ENCODE data around the gene FAM171A1. TPM values are rescaled to one million over a fixed set of nuclear protein-coding genes. Genes with fewer than 3 reads are reported as not detected.
A peak's percentile ranks its signal among the peaks of the same experiment; 100 is the strongest.

Gene FAM171A1
- total RNA-seq, 1 experiment from 2014 or later, result 46.5 TPM

DNA sequence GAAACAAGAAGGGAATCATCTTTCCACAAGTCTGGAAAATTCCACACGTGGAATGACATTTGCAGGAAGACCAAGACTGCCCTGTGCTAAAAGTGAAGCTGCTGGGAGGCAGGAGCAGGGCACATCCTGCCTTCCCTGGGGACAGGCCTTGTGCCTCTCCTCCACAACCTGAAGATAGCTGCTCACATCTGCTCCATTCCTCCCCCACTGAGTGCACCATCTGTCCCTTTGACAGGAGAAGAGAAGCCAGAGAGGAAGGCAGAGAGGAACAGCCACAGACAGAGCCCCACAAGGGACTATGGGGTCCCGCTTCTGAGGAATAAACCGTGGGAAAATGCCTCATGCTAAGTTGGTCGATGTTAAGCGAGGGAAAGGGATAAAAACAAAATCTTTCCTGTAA, 15.9 kb upstream of the FAM171A1 start:
- ChIA-PET CTCF (no interaction called here), POLR2A (ENCODE audit: low non-redundant PET) (no interaction called here)
- H3K27me3 ChIP-seq (replicated peaks; ENCODE audit: insufficient read depth, low read depth, low read length, poor library complexity), result no peaks in the 10 kb centered on the region
- peak overlapping the region; percentile 76 for H3K27ac ChIP-seq (ENCODE audit: low read depth, low read length, poor library complexity, severe bottlenecking)
- peaks cover 31% of the 10 kb centered on the region for H3K4me1 ChIP-seq (ENCODE audit: insufficient read depth, low read length, poor library complexity, severe bottlenecking)
- H3K4me3 ChIP-seq (ENCODE audit: low read depth, low read length, poor library complexity, severe bottlenecking), result no peak overlapping the region
- BruUV-seq (replicated peaks), result no TSS peak
- intact Hi-C loops (cut with micrococcal nuclease; ENCODE audit: unreplicated experiment), result no loop called here
- no peak for TF ChIP-seq EZH2 (IDR thresholded peaks at IDR 0.05; ENCODE audit: borderline replicate concordance, low read depth, low read length, poor library complexity, severe bottlenecking)
- TF ChIP-seq, protein P1, sequence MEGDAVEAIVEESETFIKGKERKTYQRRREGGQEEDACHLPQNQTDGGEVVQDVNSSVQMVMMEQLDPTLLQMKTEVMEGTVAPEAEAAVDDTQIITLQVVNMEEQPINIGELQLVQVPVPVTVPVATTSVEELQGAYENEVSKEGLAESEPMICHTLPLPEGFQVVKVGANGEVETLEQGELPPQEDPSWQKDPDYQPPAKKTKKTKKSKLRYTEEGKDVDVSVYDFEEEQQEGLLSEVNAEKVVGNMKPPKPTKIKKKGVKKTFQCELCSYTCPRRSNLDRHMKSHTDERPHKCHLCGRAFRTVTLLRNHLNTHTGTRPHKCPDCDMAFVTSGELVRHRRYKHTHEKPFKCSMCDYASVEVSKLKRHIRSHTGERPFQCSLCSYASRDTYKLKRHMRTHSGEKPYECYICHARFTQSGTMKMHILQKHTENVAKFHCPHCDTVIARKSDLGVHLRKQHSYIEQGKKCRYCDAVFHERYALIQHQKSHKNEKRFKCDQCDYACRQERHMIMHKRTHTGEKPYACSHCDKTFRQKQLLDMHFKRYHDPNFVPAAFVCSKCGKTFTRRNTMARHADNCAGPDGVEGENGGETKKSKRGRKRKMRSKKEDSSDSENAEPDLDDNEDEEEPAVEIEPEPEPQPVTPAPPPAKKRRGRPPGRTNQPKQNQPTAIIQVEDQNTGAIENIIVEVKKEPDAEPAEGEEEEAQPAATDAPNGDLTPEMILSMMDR (conservative IDR thresholded peaks at IDR 0.05; ENCODE audit: low read depth, low read length), result no peak
- H3K9me3 ChIP-seq (ENCODE audit: low read depth, low read length, poor library complexity, severe bottlenecking), result no peaks in the 10 kb centered on the region
- H3K36me3 ChIP-seq (ENCODE audit: insufficient read depth, low read length, poor library complexity, severe bottlenecking), result no peaks in the 10 kb centered on the region
- no peak for DNase-seq (ENCODE audit: low spot score)

DNA sequence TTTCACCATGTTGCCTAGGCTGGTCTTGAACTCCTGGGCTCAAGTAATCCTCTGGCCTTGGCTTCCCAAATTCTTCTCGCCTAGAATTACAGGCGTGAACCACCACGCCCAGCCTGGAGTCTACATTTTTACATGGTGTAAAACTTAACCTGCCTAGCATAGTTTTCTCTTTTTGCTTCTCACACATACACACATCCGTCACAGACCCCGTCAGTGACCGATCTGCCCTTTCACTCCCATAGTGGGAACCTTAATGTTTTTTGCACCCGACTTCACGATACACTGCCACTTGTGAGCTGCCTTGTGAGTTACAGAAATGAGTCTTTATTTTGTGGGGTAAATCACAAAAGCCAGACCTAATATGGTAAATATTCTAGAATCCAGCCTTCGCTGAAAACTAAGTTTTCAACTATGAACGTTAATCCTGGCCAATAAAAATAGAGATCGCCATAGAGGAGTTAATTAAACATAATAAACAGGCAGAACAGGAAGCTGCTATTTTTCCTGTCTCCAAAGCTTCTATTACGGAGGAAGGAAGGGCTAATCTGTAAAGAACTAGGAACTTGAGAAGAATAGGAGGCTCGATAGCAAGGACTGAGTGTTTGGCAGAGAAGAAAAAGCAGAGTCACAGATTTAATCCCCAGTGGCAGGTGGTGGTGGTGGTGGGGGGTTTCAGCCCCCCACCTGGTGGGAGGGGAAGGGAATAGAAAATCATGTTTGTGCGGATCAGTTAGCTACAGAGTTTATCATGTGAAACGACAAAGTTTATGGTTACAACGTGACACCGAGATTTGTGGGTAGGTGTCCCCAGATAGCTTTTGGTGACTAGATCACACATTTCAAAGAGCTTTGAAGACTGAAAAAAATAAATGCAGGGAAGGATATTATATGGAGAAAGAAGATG, 14.7 kb upstream of the FAM171A1 start:
- Histone ChIP-seq H3K36me3 (ENCODE audit: insufficient read depth, low read length, poor library complexity, severe bottlenecking) (no peaks in the 10 kb centered on the region), H3K27me3 (replicated peaks; ENCODE audit: insufficient read depth, low read depth, low read length, poor library complexity) (no peaks in the 10 kb centered on the region), H3K4me3 (ENCODE audit: low read depth, low read length, poor library complexity, severe bottlenecking) (no peak overlapping the region), H3K27ac (ENCODE audit: low read depth, low read length, poor library complexity, severe bottlenecking) (peak overlapping the region; percentile 76), H3K9me3 (ENCODE audit: low read depth, low read length, poor library complexity, severe bottlenecking) (no peaks in the 10 kb centered on the region), H3K4me1 (ENCODE audit: insufficient read depth, low read length, poor library complexity, severe bottlenecking) (peaks cover 31% of the 10 kb centered on the region)
- intact Hi-C loops (cut with micrococcal nuclease; ENCODE audit: unreplicated experiment), result no loop called here
- peak; percentile 68 for DNase-seq (ENCODE audit: low spot score)
- ChIA-PET CTCF (no interaction called here), POLR2A (ENCODE audit: low non-redundant PET) (interaction anchor here (0.6 kb wide), 1 partner anchor 345 kb away, joined by 3 read pairs; no protein-coding TSS in a partner anchor)
- no TSS peak for BruUV-seq (replicated peaks)
- no peak for TF ChIP-seq EZH2 (IDR thresholded peaks at IDR 0.05; ENCODE audit: borderline replicate concordance, low read depth, low read length, poor library complexity, severe bottlenecking)
- TF ChIP-seq, protein P1 (conservative IDR thresholded peaks at IDR 0.05; ENCODE audit: low read depth, low read length), result no peak

DNA sequence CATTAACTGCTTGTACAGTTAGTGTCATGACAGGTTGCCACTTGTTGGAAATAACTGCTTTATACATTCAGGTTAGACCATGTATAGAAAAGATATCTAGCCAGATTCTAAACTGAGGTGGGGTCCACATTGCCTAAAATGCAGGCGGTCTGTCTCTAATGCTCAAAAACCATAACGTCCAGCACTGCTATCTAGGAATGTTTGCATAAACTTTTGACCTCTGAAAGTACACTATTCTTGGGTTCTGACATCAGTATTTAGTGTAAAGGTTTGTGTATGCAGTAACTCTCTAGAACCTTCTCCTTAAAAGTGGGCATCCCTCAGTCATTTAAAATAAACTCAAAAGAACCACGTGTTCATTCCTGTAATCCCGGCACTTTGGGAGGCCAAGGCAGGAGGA, 10.3 kb upstream of the FAM171A1 start:
- Histone ChIP-seq H3K4me1 (ENCODE audit: insufficient read depth, low read length, poor library complexity, severe bottlenecking) (peaks cover 14% of the 10 kb centered on the region), H3K27ac (ENCODE audit: low read depth, low read length, poor library complexity, severe bottlenecking) (no peak overlapping the region), H3K4me3 (ENCODE audit: low read depth, low read length, poor library complexity, severe bottlenecking) (no peak overlapping the region), H3K27me3 (replicated peaks; ENCODE audit: insufficient read depth, low read depth, low read length, poor library complexity) (no peaks in the 10 kb centered on the region), H3K9me3 (ENCODE audit: low read depth, low read length, poor library complexity, severe bottlenecking) (no peaks in the 10 kb centered on the region), H3K36me3 (ENCODE audit: insufficient read depth, low read length, poor library complexity, severe bottlenecking) (no peaks in the 10 kb centered on the region)
- DNase-seq (ENCODE audit: low spot score), result no peak
- ChIA-PET POLR2A (ENCODE audit: low non-redundant PET) (no interaction called here), CTCF (no interaction called here)
- no peak for TF ChIP-seq EZH2 (IDR thresholded peaks at IDR 0.05; ENCODE audit: borderline replicate concordance, low read depth, low read length, poor library complexity, severe bottlenecking)
- TF ChIP-seq, protein P1 (conservative IDR thresholded peaks at IDR 0.05; ENCODE audit: low read depth, low read length), result no peak
- intact Hi-C loops (cut with micrococcal nuclease; ENCODE audit: unreplicated experiment), result no loop called here
- no TSS peak for BruUV-seq (replicated peaks)
